HepG2 (cell line): Measurements from ENCODE around the gene MAEA. TPM values are rescaled to one million over a fixed set of nuclear protein-coding genes. Genes with fewer than 3 reads are reported as not detected.

Experiments
- AGO2 ChIP-seq: fragments of 200-400 bp; formaldehyde crosslinking; optimal IDR thresholded peaks from 2 replicates; pipeline ENCODE3; 2017; ENCODE audit warnings: mild to moderate bottlenecking, low read depth, low read length, moderate library complexity
- CENPX ChIP-seq: sonication (generic); formaldehyde crosslinking; IDR thresholded peaks from 2 replicates; pipeline ENCODE4 v1.9.0; 2021; ENCODE audit warnings: mild to moderate bottlenecking, missing genetic modification reagents, moderate library complexity
- CHD4 ChIP-seq: fragments of 200-600 bp; sonication (generic); IDR thresholded peaks from 2 replicates; pipeline ENCODE4 v1.7.0; 2017; ENCODE audit warnings: mild to moderate bottlenecking, low read length, borderline replicate concordance
- DDIT3 ChIP-seq: sonication (generic); formaldehyde crosslinking; IDR thresholded peaks from 2 replicates; pipeline ENCODE4 v1.4.0; 2020; ENCODE audit warnings: mild to moderate bottlenecking, missing genetic modification reagents
- DZIP1 ChIP-seq: sonication (generic); formaldehyde crosslinking; IDR thresholded peaks from 2 replicates; pipeline ENCODE4 v1.5.0; 2020; ENCODE audit warnings: mild to moderate bottlenecking, missing genetic modification reagents
- EEA1 ChIP-seq: sonication (generic); formaldehyde crosslinking; IDR thresholded peaks from 2 replicates; pipeline ENCODE4 v1.5.1; 2020; ENCODE audit warnings: mild to moderate bottlenecking, missing genetic modification reagents, borderline replicate concordance
- EZH2 ChIP-seq: conservative IDR thresholded peaks from 2 replicates; pipeline ENCODE4 v1.6.1; 2012; ENCODE audit warnings: mild to moderate bottlenecking, low read depth, low read length, moderate library complexity
- FOXC1 ChIP-seq: sonication (generic); formaldehyde crosslinking; IDR thresholded peaks from 2 replicates; pipeline ENCODE4 v1.8.0; 2022; ENCODE audit warnings: mild to moderate bottlenecking, missing genetic modification reagents, borderline replicate concordance
- HNRNPL ChIP-seq: fragments of 200-400 bp; formaldehyde crosslinking; IDR thresholded peaks from 2 replicates; pipeline ENCODE4 v1.6.1; 2017; ENCODE audit warnings: mild to moderate bottlenecking, low read depth, low read length
- MXI1 ChIP-seq: IDR thresholded peaks from 3 replicates; pipeline ENCODE4 v1.6.1; 2012; ENCODE audit warnings: low read depth, low read length, inconsistent platforms, borderline replicate concordance
- NR2F6 ChIP-seq, 2 experiments: IDR thresholded peaks; 2 replicates each; pipeline ENCODE4 v1.6.1; 2016; ENCODE audit warnings: antibody characterized with exemption in 1 of 2, mild to moderate bottlenecking in 1 of 2
- PHF20 ChIP-seq: sonication (generic); formaldehyde crosslinking; IDR thresholded peaks from 2 replicates; pipeline ENCODE4 v1.5.0; 2020; ENCODE audit warnings: mild to moderate bottlenecking, missing genetic modification reagents
- PRDM4 ChIP-seq: sonication (generic); formaldehyde crosslinking; IDR thresholded peaks from 2 replicates; pipeline ENCODE4 v1.9.0; 2021; ENCODE audit warnings: missing genetic modification reagents, borderline replicate concordance
- RBFOX2 ChIP-seq: fragments of 200-400 bp; formaldehyde crosslinking; IDR thresholded peaks from 2 replicates; pipeline ENCODE4 v1.6.1; 2017; ENCODE audit warnings: low read depth, mild to moderate bottlenecking, low read length
- RELA ChIP-seq: sonication (generic); formaldehyde crosslinking; IDR thresholded peaks from 2 replicates; pipeline ENCODE4 v1.4.0; 2020; ENCODE audit warnings: missing genetic modification reagents
- SAP130 ChIP-seq: IDR thresholded peaks from 2 replicates; pipeline ENCODE4 v1.6.1; 2016; ENCODE audit warnings: low read depth
- SP2 ChIP-seq: sonication (generic); formaldehyde crosslinking; IDR thresholded peaks from 2 replicates; pipeline ENCODE4 v1.5.1; 2020; ENCODE audit warnings: mild to moderate bottlenecking, missing genetic modification reagents
- ZBTB33 ChIP-seq: sonication (generic); formaldehyde crosslinking; IDR thresholded peaks from 2 replicates; pipeline ENCODE4 v1.4.0; 2020; ENCODE audit warnings: missing genetic modification reagents
- ZNF205 ChIP-seq: IDR thresholded peaks from 2 replicates; pipeline ENCODE4 v1.6.1; 2018; ENCODE audit warnings: missing biosample characterization, missing genetic modification reagents
- ZNF263 ChIP-seq: sonication (generic); formaldehyde crosslinking; IDR thresholded peaks from 2 replicates; pipeline ENCODE4 v1.4.0; 2020; ENCODE audit warnings: missing genetic modification reagents
- ZNF501 ChIP-seq: sonication (generic); formaldehyde crosslinking; IDR thresholded peaks from 2 replicates; pipeline ENCODE4 v1.5.1; 2020; ENCODE audit warnings: mild to moderate bottlenecking, moderate library complexity, missing genetic modification reagents
- polyA plus RNA-seq, 8 experiments: library from polyadenylated mRNA; depleted of rRNA in 3 of 8; stranded (reverse) in 7 of 8; unstranded in 1 of 8; fragments of >200 nt; fragmentation: Illumina TruSeq in 4 of 8; extraction: Trizol in 4 of 8; gene quantifications; 2 replicates each; pipeline versions ENCODE4 v1.2.1 to v1.2.3, GENCODE V29; 2011 to 2016; ENCODE audit warnings: low read depth in 4 of 8, missing spikeins in 1 of 8, mixed read lengths in 1 of 8; ENCODE audit not compliant: insufficient read depth in 1 of 8
- total RNA-seq, 5 experiments: library from RNA; depleted of rRNA; stranded (reverse); fragments of >200 nt; fragmentation: Illumina TruSeq; extraction: Trizol; gene quantifications; 2 replicates each; pipeline ENCODE4 v1.2.3, GENCODE V29; 2016; ENCODE audit warnings: low read depth in 1 of 5

Gene MAEA
- total and polyA plus RNA-seq, 2 of the 13 experiments (the other 11 are each of a cell fraction or from before 2014, with no cell fraction given) = 52.0 to 57.1 TPM

GRCh38 chr4:1351854-1352566, 62.3 kb downstream of the MAEA start (continued):
- TF ChIP-seq AGO2 (peak; percentile 57), CHD4 (no peak), RELA (CRISPR knock-in tag) (no peak), SP2 (CRISPR knock-in tag) (no peak), ZBTB33 (CRISPR knock-in tag) (peak; percentile 81), ZNF263 (CRISPR knock-in tag) (no peak), PHF20 (CRISPR knock-in tag) (no peak), RBFOX2 (0 out of 2 replicates have a peak, but pooled peaks have one; percentile 8), ZNF501 (CRISPR knock-in tag) (0 out of 2 replicates have a peak, but pooled peaks have one; percentile 38), DZIP1 (CRISPR knock-in tag) (no peak), MXI1 (peak; percentile 58; the same call in 1 of the 3 replicates), ZNF205 (CRISPR knock-in tag) (no peak), NR2F6 (IDR thresholded peaks at IDR 0.05) (no peak), NR2F6 (CRISPR knock-in tag; IDR thresholded peaks at IDR 0.05) (peak; percentile 26; the same call in 1 of the 2 replicates), SAP130 (CRISPR knock-in tag) (peak; percentile 55; the same call in 1 of the 2 replicates), HNRNPL (peak; percentile 98), DDIT3 (CRISPR knock-in tag) (no peak), CENPX (no peak), EEA1 (no peak), FOXC1 (CRISPR knock-in tag) (0 out of 2 replicates have a peak, but pooled peaks have one; percentile 37), PRDM4 (CRISPR knock-in tag) (no peak), EZH2 (no peak)
